Vagina (tissue), 2 donors: ENCODE results near the gene CCNT2. TPM values are rescaled to one million over a fixed set of nuclear protein-coding genes. Genes with fewer than 3 reads are reported as not detected.

Experiments
- DNase-seq, 2 donors: peaks; one replicate each; pipeline ENCODE4 v3.0.0-alpha.2; 2017; ENCODE audit errors: extremely low spot score in 2 of 2
- H3K27ac ChIP-seq: fragments of 200-600 bp; sonication (generic); one replicate; pipeline ENCODE4 v1.5.1; 2019
- H3K27me3 ChIP-seq: fragments of 200-600 bp; sonication (generic); one replicate; pipeline ENCODE4 v1.5.1; 2019
- H3K36me3 ChIP-seq, 2 donors: fragments of 200-600 bp; sonication (generic); one replicate each; pipeline ENCODE4 v1.5.1; 2017 to 2019
- H3K4me1 ChIP-seq: fragments of 200-600 bp; sonication (generic); one replicate; pipeline ENCODE4 v1.5.1; 2019
- H3K4me3 ChIP-seq, 2 donors: fragments of 200-600 bp; sonication (generic); 1 replicate in 1 of 2; 2 replicates in 1 of 2; pipeline ENCODE4 v1.5.1; 2016 to 2019
- H3K9me3 ChIP-seq: fragments of 200-600 bp; sonication (generic); one replicate; pipeline ENCODE4 v1.5.1; 2019
- CTCF ChIP-seq, 3 experiments: fragments of 450-650 bp in 2 of 3; fragments of 200-600 bp in 1 of 3; sonication (generic) in 1 of 3; IDR thresholded peaks; one replicate each; pipeline ENCODE4 v1.5.1; 2017 to 2019; ENCODE audit warnings: antibody characterized with exemption in 3 of 3, mild to moderate bottlenecking in 2 of 3, moderate library complexity in 2 of 3
- POLR2A ChIP-seq, 2 donors: fragments of 450-650 bp; IDR thresholded peaks; one replicate each; pipeline ENCODE4 v1.6.1; 2017; ENCODE audit warnings: antibody characterized with exemption in 2 of 2, mild to moderate bottlenecking in 2 of 2, moderate library complexity in 2 of 2
- POLR2AphosphoS5 ChIP-seq, 2 donors: sonication (generic); formaldehyde crosslinking; IDR thresholded peaks; one replicate each; pipeline ENCODE4 v1.9.0; 2017; ENCODE audit warnings: antibody characterized with exemption in 2 of 2, mild to moderate bottlenecking in 2 of 2, low read depth in 1 of 2; ENCODE audit not compliant: insufficient read depth in 1 of 2
- intact Hi-C: fragments of 100-400 bp; cut with DNase I; formaldehyde crosslinking; loops from one replicate; pipeline ENCODE4 v1.15.1; 2023
- total RNA-seq: library from RNA; depleted of rRNA; stranded (reverse); fragments of >200 nt; gene quantifications from one replicate; pipeline ENCODE4 v1.2.3, GENCODE V29; 2016

CCNT2 gene
- total RNA-seq, 1 donor from 2014 or later = 34.6 TPM

- Histone ChIP-seq H3K4me3 (no peak overlapping the region), H3K27ac (no peak overlapping the region), H3K36me3 (no peaks in the 10 kb centered on the region), H3K9me3 (no peaks in the 10 kb centered on the region), H3K27me3 (no peaks in the 10 kb centered on the region), H3K4me1 (no peaks in the 10 kb centered on the region)
- TF ChIP-seq POLR2AphosphoS5 (IDR thresholded peaks at IDR 0.05; ENCODE audit: insufficient read depth in 1 of 2, low read depth in 1 of 2) (no peak), POLR2A (IDR thresholded peaks at IDR 0.05) (no peak), CTCF (IDR thresholded peaks at IDR 0.05) (no peak)
- DNase-seq = no peak
- intact Hi-C loops = no loop called here
Observed at GRCh38 chr2:134882773-134883172, 35.8 kb upstream of the CCNT2 start.

- Histone ChIP-seq H3K36me3 (no peaks in the 10 kb centered on the region), H3K27me3 (no peaks in the 10 kb centered on the region), H3K4me3 (no peak overlapping the region), H3K27ac (no peak overlapping the region), H3K4me1 (no peaks in the 10 kb centered on the region), H3K9me3 (no peaks in the 10 kb centered on the region)
- intact Hi-C loops = no loop called here
- DNase-seq = no peak
- TF ChIP-seq CTCF (IDR thresholded peaks at IDR 0.05) = no peak
Observed at GRCh38 chr2:134883552-134884293, 34.9 kb upstream of the CCNT2 start.

GRCh38 chr2:134884435-134884834, 34.2 kb upstream of the CCNT2 start:
- no peak for DNase-seq
- Histone ChIP-seq H3K27me3 (no peaks in the 10 kb centered on the region), H3K9me3 (no peaks in the 10 kb centered on the region), H3K36me3 (no peaks in the 10 kb centered on the region), H3K4me3 (no peak overlapping the region), H3K4me1 (no peaks in the 10 kb centered on the region), H3K27ac (no peak overlapping the region)
- TF ChIP-seq CTCF (IDR thresholded peaks at IDR 0.05) (no peak), POLR2AphosphoS5 (IDR thresholded peaks at IDR 0.05; ENCODE audit: insufficient read depth in 1 of 2, low read depth in 1 of 2) (no peak), POLR2A (IDR thresholded peaks at IDR 0.05) (no peak)
- intact Hi-C loops = no loop called here

- intact Hi-C loops = no loop called here
Observed at GRCh38 chr2:134892282-134893035, 26.2 kb upstream of the CCNT2 start.

More at GRCh38 chr2:134892282-134893035, 26.2 kb upstream of the CCNT2 start:
- Histone ChIP-seq H3K27ac (no peak overlapping the region), H3K27me3 (no peaks in the 10 kb centered on the region), H3K4me3 (no peak overlapping the region), H3K4me1 (no peaks in the 10 kb centered on the region), H3K9me3 (no peaks in the 10 kb centered on the region), H3K36me3 (no peaks in the 10 kb centered on the region)
- no peak for TF ChIP-seq POLR2A (IDR thresholded peaks at IDR 0.05)
- TF ChIP-seq POLR2AphosphoS5 (IDR thresholded peaks at IDR 0.05; ENCODE audit: insufficient read depth in 1 of 2, low read depth in 1 of 2) = no peak
- TF ChIP-seq CTCF (IDR thresholded peaks at IDR 0.05) = no peak
- no peak for DNase-seq
